Gastrocnemius medialis (tissue), 4 donors: ENCODE results near the gene TTLL3.

Experiments used
- CTCF ChIP-seq, 5 experiments: fragments of 450-650 bp in 3 of 5; fragments of 200-600 bp in 2 of 5; sonication (generic) in 2 of 5; IDR thresholded peaks in 4 of 5; conservative IDR thresholded peaks in 1 of 5; 1 replicate in 4 of 5; 2 replicates in 1 of 5; pipeline ENCODE4 v1.5.1; 2016 to 2019; ENCODE audit warnings: antibody characterized with exemption in 5 of 5, mild to moderate bottlenecking in 3 of 5, moderate library complexity in 3 of 5
- POLR2A ChIP-seq, 2 donors: fragments of 450-650 bp; IDR thresholded peaks; one replicate each; pipeline ENCODE4 v1.6.1; 2017; ENCODE audit warnings: antibody characterized with exemption in 2 of 2, mild to moderate bottlenecking in 2 of 2, moderate library complexity in 2 of 2

GRCh38 chr3:9812870-9813483, 2.9 kb downstream of the TTLL3 start:
- TF ChIP-seq CTCF (IDR thresholded peaks at IDR 0.05 in 4 of 5, conservative IDR thresholded peaks at IDR 0.05 in 1 of 5) = no peak
- TF ChIP-seq POLR2A (IDR thresholded peaks at IDR 0.05) = no peak
